NCI-H2107 (cell line): ENCODE results near the gene LYPD5.
A peak's percentile ranks its signal among the peaks of the same experiment; 100 is the strongest.
"Not testable (repeated sequence)": the region's sequence is repeated elsewhere in the genome, so short reads cannot be mapped to it uniquely, and the experiment has no call there.

Experiments
- DNase-seq: peaks from one replicate; lab custom pipeline; 2025; lab: John Stamatoyannopoulos, UW

Gene LYPD5

DNA sequence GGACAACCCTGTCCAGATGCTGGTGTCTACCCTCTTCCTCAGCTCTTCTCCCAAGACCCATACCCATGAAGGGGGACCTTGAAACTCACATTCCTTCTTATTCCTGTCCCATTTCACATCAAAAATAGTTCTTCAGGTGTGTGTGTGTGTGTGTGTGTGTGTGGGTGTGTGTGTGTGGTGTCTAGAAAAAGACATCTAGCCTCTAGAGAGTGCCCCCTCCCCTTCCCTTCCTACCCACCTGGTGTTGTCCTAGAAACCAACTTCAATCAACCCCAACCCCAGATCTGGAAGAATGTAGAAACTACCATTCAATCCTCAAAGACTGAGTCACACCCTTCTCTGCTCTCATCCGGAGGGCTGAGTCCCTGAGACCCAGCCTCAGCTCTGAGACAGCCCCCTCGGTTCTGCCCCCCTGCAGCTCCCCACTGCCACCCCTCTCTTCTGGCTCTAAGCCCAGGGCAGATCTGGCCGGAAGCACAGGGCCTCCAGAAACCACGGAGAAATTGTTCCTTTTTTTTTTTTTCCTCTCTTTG, 25.0 kb downstream of the LYPD5 start:
- DNase-seq = no peak

DNA sequence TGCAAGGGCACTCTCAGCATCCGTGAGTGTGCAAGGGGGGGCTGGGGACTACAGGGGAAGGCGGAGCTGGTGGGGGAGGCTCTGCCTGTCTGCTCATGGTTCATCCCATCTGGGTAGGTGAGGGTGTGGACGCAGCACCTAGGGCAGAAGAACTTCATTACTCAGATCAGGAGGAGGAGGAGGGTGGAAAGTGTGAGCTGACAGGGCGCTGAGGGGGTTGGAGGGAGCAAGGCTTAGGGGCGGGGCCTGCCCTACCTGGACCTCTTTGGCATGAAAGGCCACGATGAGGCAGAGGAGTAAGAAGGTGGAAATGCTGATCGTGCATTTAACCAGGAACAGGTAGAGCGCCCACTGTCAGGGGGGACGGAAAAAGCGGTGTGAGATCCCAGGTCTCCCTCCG, 26.0 kb downstream of the LYPD5 start:
- DNase-seq = no peak

DNA sequence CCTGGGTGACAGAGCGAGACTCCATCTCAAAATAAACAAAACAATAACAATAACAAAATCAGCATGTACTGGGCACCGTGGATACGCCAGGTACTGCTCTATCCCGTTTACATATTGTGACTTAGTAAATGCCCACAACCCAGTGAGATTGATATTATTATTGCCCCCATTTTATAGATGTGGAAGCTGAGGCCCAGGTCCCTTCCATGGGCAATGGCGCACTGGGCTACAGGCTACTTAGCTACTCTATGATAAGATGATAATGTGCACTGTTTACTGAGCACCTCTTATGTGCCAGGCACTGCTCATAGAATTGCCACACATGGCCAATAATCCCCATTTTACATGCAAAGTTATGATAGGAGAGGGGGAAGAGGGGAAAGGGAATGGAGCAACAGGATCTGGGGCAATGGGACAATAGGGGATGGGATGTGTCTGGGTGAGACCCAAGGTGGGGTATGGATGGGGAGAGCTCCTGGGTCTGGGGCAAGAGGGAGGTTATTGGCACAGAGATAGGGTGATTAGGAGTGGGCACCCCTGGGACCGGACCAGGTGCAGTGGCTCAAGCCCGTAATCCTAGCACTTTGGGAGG, 26.9 kb downstream of the LYPD5 start:
- no peak for DNase-seq

DNA sequence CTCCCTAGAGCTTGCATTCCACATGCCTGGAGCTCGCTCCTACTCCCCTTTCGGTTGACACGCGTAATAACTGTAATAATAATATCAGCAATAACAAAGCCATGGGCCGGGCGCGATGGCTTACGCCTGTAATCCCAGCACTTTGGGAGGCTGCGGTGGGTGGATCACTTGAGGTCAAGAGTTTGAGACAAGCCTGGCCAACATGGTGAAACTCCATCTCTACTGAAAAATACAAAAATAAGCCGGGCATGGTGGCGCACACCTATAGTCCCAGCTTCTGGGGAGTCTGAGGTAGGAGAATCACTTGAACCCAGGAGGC, 27.3 kb downstream of the LYPD5 start:
- DNase-seq = not testable (repeated sequence)

- DNase-seq = no peak
Measured at GRCh38 chr19:43774103-43774939, 27.9 kb downstream of the LYPD5 start.

DNA sequence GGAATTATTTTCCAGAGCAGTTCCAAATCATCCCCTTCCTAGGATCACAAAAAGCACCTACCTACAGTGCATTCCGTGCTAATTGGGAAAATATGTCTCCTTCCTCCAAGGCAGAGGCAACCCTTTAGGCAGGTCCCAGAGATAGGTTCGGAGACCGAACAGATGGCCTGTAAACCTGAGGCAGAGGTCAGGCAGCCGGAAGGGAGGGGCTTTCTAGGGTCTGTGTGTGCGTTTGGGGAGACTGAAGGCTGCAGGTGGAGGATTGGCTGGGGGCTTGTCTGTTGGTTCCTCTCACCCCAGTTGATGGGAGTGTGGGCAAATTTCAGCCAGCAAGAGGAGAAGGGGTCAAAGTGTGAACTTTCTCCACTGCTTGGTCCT, 28.5 kb downstream of the LYPD5 start:
- DNase-seq = no peak

DNA sequence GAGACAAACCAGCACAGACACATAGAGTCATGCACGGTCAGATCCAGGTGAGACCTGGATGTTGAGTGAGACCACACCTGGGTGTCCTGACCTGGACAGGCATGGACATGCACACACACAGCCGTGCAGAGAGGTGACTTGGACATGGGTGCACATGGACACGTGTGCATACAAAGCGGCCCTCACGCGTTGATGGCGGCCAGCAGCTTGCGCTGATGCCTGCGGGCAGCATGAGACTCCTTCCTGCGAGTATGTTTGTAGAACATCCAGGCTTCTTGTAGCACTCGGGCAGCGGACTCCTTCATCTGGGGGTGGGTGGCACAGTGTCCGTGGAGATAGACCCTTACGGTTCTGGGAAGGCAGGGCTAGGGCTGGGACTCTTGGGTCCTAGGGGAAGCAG, 33.0 kb downstream of the LYPD5 start:
- no peak for DNase-seq

- no peak for DNase-seq
Measured at GRCh38 chr19:43768273-43769050, 33.8 kb downstream of the LYPD5 start.

GRCh38 chr19:43767818-43768217, 34.4 kb downstream of the LYPD5 start:
- DNase-seq = no peak

DNA sequence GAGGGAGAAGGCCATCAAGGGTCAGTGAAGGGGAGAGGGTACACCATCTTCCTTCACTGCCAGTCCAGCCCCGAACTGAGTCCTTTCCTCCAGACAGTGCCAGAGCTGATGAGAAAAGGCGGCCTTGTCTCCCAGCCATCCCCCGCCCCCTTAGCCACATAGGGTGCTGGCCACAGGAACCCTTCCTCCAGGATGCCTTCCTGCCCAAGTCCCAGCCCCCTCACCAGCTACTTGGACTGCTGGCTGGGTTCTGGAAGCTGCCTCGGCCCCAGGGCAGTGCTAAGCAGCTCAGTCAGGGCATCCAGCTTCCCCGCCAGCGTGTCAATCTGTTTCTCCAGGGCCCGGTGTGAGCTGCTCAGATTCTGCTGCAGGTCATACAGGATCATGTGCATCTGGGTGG, 34.9 kb downstream of the LYPD5 start:
- DNase-seq = no peak

- DNase-seq = no peak
Measured at GRCh38 chr19:43766755-43767043, 35.5 kb downstream of the LYPD5 start.

- no peak for DNase-seq
Measured at GRCh38 chr19:43765109-43765876, 37.0 kb downstream of the LYPD5 start.

DNA sequence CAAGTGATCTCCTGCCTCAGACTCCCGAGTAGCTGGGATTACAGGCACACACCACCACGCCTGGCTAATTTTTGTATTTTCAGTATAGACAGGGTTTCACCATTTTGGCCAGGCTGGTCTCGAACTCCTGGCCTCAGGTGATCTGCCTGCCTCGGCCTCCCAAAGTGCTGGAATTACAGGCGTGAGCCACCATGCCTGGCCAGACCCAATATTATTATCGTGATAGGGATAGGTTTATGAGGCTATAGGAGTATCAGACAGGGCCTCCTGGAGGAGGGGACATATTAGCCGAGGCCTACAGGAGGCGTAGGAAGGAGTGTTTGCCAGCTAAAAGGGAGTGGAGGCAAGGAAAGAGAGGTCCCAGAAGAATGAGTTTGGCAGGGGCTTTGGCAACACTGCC, 37.6 kb downstream of the LYPD5 start:
- DNase-seq = not testable (repeated sequence)

GRCh38 chr19:43763473-43763939, 38.7 kb downstream of the LYPD5 start:
- no peak for DNase-seq

DNA sequence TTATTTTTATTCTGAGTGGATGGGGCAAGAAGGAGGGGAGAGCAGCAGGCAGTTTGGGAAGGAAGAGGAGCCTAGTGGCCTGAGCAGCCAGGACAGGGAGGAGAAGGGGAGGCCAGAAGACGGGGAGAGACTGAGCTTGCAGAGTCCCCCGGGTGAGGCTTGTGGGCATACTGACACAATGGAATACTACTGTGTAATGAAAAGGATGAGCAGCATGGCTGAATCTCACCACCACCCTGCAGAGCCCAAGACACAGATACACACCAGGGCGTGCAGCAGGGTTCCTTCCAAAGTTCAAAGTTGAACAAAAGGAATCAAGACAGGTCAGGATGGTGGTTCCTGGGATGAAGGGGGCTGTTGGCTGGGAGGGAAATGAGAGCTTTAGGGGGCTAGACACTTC, 39.4 kb downstream of the LYPD5 start:
- DNase-seq = no peak

DNA sequence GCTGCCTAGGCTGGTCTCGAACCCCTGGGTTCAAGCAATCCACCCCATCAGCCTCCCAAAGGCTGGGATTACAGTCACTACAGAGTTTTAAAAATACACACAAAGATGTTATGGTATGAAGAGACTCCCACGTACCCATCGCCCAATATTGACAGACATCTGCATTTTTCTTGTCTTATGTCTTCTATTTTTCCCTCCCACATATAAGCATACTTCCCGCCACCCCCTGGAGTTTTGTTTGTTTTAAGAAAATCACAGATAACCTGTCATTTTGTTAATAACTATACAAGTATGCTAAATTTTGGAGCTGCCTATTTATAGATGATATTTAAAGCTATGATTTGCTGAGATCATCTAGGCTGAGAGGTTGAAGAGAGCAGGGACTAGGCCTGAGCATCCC, 41.3 kb downstream of the LYPD5 start:
- DNase-seq = no peak

DNA sequence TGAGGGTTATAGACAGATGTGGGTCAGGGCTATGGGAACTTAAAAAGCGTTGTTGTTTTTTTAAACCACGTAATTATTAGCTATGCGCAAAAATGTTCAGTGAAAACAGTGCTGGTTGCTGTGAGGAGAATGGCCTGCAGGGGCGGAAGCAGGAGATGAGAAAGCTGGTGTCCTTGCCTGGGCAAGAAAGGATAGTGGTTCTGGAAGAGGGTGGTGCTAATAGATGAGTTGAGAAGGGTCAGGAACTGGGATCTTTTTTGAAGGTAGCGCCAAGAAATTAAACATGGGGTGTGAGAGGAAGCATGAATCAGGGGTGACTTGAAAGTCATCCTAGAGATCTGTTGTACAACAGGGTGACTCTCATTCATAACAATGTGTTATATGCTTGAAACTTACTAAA, 42.7 kb downstream of the LYPD5 start:
- DNase-seq = no peak

DNA sequence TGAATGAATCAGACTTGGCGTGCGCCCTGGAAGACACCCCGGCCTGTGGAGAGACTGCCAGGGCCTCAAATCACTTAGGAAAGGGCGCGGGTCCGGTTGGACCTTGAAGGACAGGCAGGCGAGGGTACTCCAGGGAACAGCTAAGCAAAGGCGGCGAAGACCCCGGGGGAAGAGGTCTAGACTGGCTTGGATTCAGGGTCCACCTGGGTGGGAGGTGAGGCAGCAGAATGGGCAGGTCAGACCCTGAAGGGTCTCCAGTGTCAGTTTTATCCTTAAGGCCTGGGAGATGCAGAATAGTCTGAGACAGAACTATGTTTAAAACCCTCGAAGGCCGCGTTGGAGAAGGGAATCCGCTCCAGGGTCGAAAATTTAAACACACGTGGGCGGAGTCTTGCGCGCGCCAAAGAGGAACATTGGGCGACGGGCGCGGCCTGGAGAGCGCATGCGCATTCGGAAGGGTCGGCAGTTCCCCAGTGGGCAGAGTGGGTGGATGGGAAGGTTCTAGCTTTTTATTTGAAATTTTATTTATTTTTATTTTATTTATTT, 46.9 kb downstream of the LYPD5 start:
- DNase-seq = no peak

GRCh38 chr19:43754503-43755255, 47.6 kb downstream of the LYPD5 start, which contains the start of gene SMG9:
TSS of gene SMG9 (minus strand) at chr19:43754962. CDS start at chr19:43750741, 4,221 bp downstream.
- peak; percentile 91 for DNase-seq

- DNase-seq = no peak
Measured at GRCh38 chr19:43754253-43754502, 48.1 kb downstream of the LYPD5 start.

DNA sequence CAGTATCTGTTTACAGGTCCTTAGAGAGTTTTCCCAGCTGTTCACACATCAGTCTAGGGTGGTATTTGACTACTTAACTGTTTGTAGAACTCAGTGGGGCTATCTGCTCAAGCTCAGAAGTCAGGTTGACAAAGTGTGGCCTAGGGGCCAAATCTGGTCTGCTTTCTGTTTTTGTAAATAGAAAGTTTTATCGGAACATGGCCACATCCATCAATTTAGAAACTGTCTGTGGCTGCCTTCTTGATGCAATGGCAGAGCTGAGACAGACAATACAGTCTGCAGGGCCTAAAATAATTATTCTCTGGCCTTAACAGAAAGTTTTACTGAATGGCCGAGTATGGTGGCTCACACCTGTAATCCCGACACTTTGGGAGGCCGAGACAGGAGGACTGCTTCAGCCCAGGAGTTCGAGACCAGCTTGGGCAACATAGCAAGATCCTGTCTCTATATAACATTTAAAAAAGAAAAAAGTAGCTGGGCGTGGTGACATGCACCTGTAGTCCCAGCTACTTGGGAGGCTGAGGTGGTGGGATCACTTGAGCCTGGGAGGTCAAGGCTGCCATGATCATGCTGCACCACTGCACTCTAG, 49.9 kb downstream of the LYPD5 start:
- no peak for DNase-seq
